Kidney glomerular epithelial cell (primary cell): Measurements from ENCODE around the gene FRG2.
"Not testable (repeated sequence)": the region's sequence is repeated elsewhere in the genome, so short reads cannot be mapped to it uniquely, and the experiment has no call there.

Experiments
- DNase-seq: peaks from one replicate; lab custom pipeline; 2025; lab: John Stamatoyannopoulos, UW

The FRG2 gene

DNA sequence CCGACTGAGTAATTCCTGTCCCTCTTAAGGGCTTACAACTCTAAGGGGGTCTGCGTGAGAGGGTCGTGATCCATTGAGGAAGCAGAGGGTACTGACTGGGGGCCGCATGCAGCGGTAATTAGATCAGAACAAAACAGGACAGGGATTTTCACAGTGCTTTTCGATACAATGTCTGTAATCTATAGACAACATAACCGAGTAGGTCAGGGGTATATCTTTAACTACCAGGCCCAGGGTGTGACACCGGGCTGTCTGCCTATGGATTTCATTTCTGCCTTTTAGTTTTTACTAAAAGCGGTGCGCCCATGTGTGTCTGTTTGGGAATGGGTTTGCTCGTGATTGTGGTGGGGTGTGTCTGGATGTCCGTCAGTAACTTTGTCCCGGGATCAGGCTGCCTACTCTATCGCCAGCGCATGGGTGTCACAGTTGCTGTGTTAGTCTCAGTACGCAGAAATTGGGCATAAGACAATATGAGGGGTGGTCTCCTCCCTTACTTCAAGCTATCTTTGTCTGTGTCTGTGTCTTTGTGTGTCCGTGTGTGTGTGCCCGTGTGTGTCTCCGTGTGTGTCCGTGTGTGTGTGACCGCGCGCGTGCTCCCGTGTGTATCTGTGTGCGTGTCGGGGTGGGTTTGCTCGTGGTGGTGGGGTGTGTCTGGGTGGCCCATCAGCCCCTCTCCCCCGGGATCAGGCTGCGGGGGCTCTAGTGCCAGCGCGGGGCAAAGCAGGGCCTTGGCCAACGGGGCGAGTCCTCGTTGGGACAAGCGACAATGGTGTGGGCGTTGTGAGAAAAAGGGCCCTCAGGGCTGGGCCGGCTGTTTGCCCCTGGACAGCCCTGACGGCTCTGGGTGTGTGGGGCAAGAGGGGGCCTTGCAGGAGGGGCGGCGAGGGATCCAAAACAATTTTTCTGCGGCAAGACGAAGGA is 10.4 kb downstream of the FRG2 start:
- no peak for DNase-seq

DNA sequence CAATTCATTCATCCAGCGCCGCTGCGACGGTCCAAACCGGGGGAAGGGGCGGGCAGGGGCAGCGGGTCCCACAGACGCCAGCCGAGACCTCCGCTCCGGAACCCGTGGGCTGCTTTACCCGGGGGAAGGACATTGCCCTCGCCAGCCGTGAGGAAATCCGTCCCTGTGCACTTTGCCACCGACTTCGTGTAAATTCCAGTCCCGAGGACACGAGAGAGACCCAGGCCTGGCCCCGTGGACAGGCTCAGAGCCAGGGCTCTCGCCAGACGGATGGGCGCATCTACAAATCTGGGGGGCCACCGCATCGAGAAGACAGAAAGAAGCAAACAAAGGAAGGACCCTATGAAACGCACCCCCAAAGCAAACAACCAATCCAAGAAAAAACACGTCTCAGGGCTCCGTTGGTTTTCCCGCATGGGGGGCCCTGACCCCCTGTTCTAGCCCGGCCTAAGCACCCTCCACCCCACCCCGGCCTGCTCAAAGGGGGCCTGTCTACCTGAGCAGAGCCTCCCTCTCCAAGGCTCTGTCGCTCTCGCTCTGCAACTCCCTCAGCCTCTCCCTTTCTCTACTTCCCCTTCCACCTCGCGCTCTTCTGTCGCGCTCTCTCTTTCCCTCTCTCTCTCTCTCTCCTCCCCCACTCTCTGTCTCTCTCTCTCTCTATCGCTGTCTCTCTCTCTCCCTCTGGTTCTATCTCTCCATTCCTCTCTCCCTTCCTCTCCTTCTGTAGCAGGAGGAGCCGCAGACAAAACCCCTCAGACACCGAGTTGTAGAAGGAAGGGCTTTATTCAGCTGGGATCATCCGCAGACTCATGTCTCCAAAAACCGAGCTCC is 11.3 kb downstream of the FRG2 start:
- no peak for DNase-seq

DNA sequence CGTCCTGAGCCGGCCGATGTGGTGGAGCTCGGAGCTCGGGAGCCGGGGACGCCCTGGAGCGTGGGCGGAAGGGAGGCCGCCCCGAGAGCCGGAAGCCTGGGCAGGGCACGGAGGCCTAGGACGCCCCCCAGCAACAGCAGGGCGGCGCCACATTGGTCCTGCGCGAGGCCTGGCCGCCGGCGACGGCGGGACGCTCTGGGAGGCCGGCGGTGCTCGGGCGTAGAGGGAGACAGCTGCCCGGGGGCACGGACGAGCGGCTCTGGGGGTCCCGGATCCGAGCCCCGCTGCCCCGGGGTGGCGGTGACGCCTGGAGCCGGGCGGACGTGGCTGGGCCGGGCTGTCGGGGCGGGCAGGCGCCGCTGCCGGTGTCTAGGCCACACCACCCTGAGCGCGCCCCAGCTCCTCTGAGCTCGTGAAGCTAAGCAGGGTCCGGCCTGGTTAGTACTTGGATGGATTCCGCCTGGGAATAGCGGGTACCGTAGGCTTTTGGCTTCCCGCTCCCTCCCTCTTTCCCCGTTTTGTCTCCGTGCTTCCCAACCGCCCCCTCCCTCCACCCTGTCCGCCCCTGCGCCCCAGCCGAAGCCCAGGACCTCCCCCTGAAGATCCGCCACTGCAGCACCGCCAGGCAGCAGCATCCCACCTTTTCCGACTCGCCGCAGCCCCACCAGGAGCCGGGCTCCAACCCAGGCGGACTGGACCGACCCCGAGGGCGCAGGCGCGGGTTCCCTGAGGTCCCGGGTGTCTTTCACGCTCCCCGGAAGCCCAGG is 12.1 kb downstream of the FRG2 start:
- DNase-seq, result no peak

- DNase-seq, result not testable (repeated sequence)
Measured at GRCh38 chr4:189989941-189990340, 37.1 kb downstream of the FRG2 start.

GRCh38 chr4:189988877-189989431 is 38.1 kb downstream of the FRG2 start:
- no peak for DNase-seq

GRCh38 chr4:189985651-189986243 is 41.3 kb downstream of the FRG2 start:
- not testable (repeated sequence) for DNase-seq

- not testable (repeated sequence) for DNase-seq
Measured at GRCh38 chr4:189984661-189985060, 42.4 kb downstream of the FRG2 start.

GRCh38 chr4:189983916-189984526 is 43.0 kb downstream of the FRG2 start:
- not testable (repeated sequence) for DNase-seq

DNA sequence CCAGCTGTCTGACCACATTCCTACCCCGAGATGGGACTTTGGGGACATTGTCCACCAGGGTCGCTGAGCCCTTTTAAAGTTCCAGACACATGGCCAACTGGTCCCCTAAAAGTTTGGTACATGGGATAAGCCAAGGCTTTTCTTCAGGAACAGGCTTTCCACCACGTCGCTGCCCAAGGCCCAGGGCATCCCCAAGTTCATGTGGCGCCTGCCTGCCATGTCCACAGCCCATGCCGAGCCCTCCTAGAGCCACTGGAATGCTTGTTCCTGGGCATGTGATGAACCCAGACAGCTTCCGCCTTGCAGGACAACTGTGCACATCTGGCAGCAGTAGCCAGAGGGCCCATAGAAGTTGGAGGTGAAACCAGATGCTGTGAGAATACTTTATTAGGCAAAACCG is 45.1 kb downstream of the FRG2 start:
- no peak for DNase-seq

- DNase-seq, result not testable (repeated sequence)
Measured at GRCh38 chr4:189980292-189980691, 46.8 kb downstream of the FRG2 start.

DNA sequence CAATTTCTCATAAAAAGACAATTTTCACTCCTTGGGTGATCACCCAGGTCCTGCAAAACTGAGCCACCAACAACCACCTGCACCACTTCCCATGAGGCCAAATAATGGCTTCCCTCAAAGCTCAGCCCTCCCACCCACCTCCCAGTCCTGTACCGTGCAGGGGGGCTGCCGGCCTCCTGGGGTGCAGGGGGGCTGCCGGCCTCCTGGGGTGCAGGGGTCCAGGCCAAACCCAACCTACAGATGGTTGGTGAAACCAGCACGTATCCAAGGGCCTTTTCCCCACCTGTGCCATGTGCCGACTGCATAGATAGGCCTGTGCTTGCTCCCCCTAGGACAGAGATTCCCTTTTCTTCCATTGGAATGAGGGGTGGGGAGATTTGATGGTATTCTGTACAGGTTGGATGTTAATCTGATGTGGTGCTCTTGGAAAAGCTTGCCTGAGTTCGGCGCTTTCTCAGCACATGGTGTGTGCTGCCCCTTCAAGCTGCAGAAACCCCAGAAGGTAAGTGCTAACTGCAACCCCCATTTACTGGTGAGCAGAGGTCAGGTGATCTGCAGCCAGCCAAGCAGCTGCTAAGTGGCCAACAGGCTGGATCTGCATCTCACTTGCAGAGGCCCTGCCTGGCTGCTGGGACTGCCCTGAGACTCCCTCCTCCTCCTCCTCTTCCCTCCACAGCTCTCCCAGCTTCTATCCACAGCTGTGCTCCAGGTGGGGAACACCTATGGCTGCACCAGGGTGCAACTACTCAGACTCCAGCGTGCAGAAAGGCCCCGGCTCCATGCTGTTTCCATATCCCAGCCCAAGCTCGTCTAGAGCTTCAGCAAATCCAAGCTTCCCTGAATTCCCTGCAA is 47.6 kb downstream of the FRG2 start:
- no peak for DNase-seq
